Upper lobe of left lung (tissue), 4 donors: ENCODE results near the gene KRT81.

Experiments used
- CTCF ChIP-seq, 6 experiments: fragments of 450-650 bp in 4 of 6; fragments of 200-600 bp in 2 of 6; sonication (generic) in 2 of 6; IDR thresholded peaks; one replicate each; pipeline ENCODE4 v1.5.1; 2016 to 2019; ENCODE audit warnings: antibody characterized with exemption in 6 of 6
- EP300 ChIP-seq, 4 donors: sonication (generic); formaldehyde crosslinking; IDR thresholded peaks; one replicate each; pipeline ENCODE4 v1.5.1; 2017; ENCODE audit warnings: antibody characterized with exemption in 4 of 4, control low read depth in 2 of 4
- POLR2A ChIP-seq, 4 donors: fragments of 450-650 bp; IDR thresholded peaks; one replicate each; pipeline ENCODE4 v1.5.1; 2016 to 2017; ENCODE audit warnings: antibody characterized with exemption in 4 of 4, mild to moderate bottlenecking in 2 of 4
- POLR2AphosphoS5 ChIP-seq, 2 donors: sonication (generic); formaldehyde crosslinking; IDR thresholded peaks; one replicate each; pipeline ENCODE4 v1.5.1; 2017; ENCODE audit warnings: antibody characterized with exemption in 2 of 2

- TF ChIP-seq CTCF (IDR thresholded peaks at IDR 0.05) (no peak), POLR2A (IDR thresholded peaks at IDR 0.05) (no peak), POLR2AphosphoS5 (IDR thresholded peaks at IDR 0.05) (no peak), EP300 (IDR thresholded peaks at IDR 0.05) (no peak)
Measured at GRCh38 chr12:52259657-52260243, 31.6 kb downstream of the KRT81 start.
